ENCODE data around the gene ZBTB16.

ZBTB16 gene

GRCh38 chr11:114082767-114083181 lies 23.3 kb downstream of the ZBTB16 start:
- TF ChIP-seq, protein P1, sequence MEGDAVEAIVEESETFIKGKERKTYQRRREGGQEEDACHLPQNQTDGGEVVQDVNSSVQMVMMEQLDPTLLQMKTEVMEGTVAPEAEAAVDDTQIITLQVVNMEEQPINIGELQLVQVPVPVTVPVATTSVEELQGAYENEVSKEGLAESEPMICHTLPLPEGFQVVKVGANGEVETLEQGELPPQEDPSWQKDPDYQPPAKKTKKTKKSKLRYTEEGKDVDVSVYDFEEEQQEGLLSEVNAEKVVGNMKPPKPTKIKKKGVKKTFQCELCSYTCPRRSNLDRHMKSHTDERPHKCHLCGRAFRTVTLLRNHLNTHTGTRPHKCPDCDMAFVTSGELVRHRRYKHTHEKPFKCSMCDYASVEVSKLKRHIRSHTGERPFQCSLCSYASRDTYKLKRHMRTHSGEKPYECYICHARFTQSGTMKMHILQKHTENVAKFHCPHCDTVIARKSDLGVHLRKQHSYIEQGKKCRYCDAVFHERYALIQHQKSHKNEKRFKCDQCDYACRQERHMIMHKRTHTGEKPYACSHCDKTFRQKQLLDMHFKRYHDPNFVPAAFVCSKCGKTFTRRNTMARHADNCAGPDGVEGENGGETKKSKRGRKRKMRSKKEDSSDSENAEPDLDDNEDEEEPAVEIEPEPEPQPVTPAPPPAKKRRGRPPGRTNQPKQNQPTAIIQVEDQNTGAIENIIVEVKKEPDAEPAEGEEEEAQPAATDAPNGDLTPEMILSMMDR (IDR thresholded peaks at IDR 0.05; ENCODE audit: control extremely low read depth, extremely low read depth, low read depth, missing control alignments) = no peak
- POLR2A ChIA-PET = no interaction called here
- CTCF ChIA-PET = interaction anchor here (1.6 kb wide), 1 partner anchor 43 kb away, joined by 3 read pairs; no protein-coding TSS in a partner anchor
- DNase-seq (ENCODE audit: extremely low spot score) = no peak

DNA sequence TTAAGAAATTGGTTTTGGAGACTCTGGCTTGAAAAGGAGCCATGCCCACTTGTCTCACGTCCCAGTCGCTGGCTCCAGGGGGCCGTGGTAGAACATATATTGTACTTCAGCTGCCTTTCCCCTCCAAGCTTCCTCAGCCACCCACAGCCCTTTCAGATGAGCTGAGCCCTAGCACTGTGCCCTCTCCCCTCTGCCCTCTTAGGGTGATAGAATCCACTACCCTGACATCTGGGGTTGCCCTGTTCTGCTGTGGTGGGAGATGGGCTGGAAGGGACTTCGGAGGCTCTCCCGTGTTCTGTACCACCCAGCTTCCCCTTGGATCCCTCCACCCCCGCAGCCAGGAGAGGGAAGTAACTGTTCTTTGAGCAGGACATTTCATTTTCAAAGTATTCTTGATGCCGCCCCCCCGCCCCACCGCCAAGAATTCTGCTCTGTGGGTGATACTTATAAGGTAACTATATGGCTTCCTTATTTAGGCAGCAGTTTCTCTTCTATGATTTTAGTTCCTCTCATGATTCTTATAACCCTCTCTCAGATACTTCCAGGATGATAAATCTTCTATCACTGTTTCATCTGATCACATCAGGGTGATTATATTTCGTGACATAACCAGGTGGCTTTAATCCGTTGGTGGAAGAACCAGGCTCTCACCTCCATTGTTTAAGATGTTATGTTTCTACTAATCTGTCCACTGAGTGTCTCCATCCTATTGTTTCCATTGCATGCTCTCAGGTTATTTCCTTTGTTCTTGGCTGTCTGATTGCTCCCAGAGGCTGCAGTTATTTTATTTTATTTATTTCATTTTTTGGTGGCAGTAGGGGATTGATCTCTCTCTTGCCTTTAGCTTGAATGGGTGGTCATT lies 24.1 kb downstream of the ZBTB16 start:
- ChIA-PET CTCF (interaction anchor here (0.8 to 1.6 kb wide), 3 partner anchors 11 to 178 kb away, joined by 3 to 4 read pairs (median 3); no protein-coding TSS in a partner anchor), POLR2A (no interaction called here)
- TF ChIP-seq, protein P1 (IDR thresholded peaks at IDR 0.05; ENCODE audit: control extremely low read depth, extremely low read depth, low read depth, missing control alignments) = no peak
- DNase-seq (ENCODE audit: extremely low spot score) = no peak

DNA sequence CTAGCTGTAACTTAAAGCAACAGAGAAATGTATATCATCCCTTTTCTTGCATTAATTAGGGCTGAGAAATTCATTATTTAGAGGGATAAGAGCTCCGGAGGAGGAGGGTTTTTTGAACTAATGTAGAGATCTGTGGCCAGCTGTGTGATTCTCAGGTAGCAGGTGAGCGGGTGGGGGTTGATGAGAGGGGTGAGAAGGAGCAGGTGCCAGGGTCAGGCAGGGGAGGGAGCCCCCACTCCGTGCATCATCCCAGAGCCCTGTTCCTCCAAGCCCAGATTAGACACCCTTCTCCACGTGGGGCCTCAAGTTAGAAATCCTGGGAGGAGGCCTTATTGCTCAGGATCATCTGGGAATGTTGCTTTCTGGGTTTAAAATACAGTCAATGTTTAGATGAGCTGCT lies 24.9 kb downstream of the ZBTB16 start:
- ChIA-PET POLR2A (no interaction called here), CTCF (interaction anchor here (0.8 to 1.6 kb wide), 4 partner anchors 10 to 177 kb away, joined by 3 to 4 read pairs (median 3); no protein-coding TSS in a partner anchor)
- TF ChIP-seq, protein P1 (IDR thresholded peaks at IDR 0.05; ENCODE audit: control extremely low read depth, extremely low read depth, low read depth, missing control alignments) = no peak

GRCh38 chr11:114085965-114086793 lies 26.7 kb downstream of the ZBTB16 start:
- TF ChIP-seq, protein P1 (IDR thresholded peaks at IDR 0.05; ENCODE audit: control extremely low read depth, extremely low read depth, low read depth, missing control alignments) = no peak
- DNase-seq (ENCODE audit: extremely low spot score) = no peak
- ChIA-PET CTCF (interaction anchor here (1.5 kb wide), 1 partner anchor 15 kb away, joined by 4 read pairs; no protein-coding TSS in a partner anchor), POLR2A (no interaction called here)

More for the DNA sequence above, 24.9 kb downstream of the ZBTB16 start:
- DNase-seq (ENCODE audit: extremely low spot score) = no peak

DNA sequence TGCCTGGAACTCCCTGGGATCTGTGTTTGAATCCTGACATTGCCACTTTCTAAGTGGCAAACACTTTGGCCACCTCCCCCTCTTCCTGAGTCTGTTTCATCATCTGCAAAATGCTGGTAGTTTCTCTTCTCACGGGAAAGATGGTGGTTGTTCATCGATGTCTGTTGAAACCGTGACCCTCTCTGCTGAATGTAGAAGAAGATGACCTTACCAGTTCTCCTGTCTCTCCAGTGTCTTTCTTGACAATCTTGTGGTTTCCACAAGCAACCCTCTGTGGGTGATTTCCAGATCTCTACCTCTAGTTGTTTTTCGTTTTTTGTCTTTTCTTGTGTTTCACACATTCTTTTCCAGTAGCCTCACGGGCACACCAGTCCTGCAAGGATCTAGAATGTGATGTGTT lies 27.5 kb downstream of the ZBTB16 start:
- TF ChIP-seq, protein P1 (IDR thresholded peaks at IDR 0.05; ENCODE audit: control extremely low read depth, extremely low read depth, low read depth, missing control alignments) = no peak
- DNase-seq (ENCODE audit: extremely low spot score) = no peak
- ChIA-PET CTCF (interaction anchor here (1.5 kb wide), 1 partner anchor 16 kb away, joined by 4 read pairs; no protein-coding TSS in a partner anchor), POLR2A (no interaction called here)

- no peak for DNase-seq (ENCODE audit: extremely low spot score)
- POLR2A ChIA-PET = no interaction called here
These were observed 28.7 kb downstream of the ZBTB16 start for GRCh38 chr11:114088216-114088615.

More at GRCh38 chr11:114088216-114088615, 28.7 kb downstream of the ZBTB16 start:
- CTCF ChIA-PET = no interaction called here
- TF ChIP-seq, protein P1 (IDR thresholded peaks at IDR 0.05; ENCODE audit: control extremely low read depth, extremely low read depth, low read depth, missing control alignments) = no peak

Data from GM10248 (cell line).